GM10847 (cell line): Measurements from ENCODE around the gene TRMO.

Source experiments
- POLR2A ChIP-seq: IDR thresholded peaks from 2 replicates; pipeline ENCODE4 v1.6.1; 2011; ENCODE audit not compliant: insufficient read length; ENCODE audit errors: extremely low read depth

The TRMO gene

DNA sequence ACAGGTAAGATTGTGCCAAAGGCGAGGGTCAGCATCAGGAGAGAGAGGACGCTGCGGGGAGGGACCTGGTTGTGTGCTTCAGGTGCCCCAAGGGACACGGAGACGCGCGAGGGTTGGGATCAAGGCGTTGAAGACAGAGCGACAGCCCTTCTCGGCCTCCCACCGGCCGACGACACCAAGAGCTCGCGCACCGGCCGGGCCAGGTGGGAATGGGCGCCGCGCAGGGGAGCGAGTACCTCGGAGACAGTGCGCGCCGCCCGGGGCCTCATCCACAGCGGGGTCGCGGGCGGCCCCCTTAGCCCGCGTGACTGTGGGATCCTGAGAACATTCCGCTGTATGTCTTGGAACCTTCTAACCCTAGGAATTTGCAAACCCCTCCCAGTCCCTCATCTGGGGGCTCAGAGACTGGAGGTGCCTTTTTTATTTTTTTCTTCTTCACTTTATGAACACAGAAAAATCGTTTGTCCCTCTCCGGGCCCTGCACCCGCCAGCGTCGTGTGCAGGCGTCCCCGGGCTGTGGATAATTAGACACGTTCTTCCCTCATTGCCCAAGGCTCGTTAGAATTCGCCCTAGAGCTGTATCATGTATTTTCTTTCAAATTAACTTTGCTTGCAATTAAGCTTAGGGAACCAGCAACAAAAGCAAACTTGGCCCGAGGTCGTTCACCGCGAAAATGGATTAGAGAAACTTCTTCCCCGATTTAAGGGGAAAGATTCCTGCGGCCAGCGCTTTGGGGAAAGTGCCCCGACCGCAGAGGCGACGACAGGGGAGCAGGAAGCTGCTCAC, 64.5 kb downstream of the TRMO start:
- TF ChIP-seq POLR2A = no peak

DNA sequence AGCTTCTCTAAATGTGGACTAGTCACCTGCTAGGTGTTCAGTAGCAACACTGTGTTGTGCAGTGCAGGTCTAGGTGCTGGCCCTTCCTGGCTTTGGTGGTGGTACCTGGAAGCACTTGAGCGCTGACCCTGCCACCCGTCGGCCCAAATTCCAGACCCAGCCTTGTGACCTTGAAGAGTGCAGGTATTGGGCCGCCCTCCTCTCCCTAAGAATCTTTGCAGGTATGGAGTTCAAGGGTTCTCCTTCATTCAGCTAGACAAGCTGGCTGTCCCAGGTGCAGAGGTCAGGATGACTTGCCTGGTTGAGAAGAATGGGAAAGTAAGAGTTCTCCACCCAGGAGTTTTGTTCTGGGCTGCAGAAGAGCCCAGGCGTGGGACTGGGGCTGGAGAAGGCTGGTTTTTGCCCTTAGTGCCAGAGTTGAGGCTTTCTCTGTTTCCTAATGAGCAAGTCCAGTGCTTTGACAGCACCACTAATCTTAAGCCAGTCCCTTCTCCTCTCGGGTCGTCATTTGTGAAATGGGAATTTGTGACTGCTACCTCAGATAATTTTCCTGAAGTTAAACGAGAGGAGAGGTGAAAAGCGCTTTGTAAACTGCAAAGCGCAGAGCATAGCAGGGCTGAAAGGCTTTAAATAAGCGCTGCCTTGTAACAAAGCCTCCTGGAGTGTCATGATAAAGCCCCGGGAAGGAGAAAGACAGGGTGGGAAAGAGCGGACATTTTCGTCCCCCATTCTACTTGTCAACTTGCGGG, 65.3 kb downstream of the TRMO start:
- no peak for TF ChIP-seq POLR2A

- TF ChIP-seq POLR2A = no peak
Observed at GRCh38 chr9:97855899-97856298, 66.4 kb downstream of the TRMO start.

DNA sequence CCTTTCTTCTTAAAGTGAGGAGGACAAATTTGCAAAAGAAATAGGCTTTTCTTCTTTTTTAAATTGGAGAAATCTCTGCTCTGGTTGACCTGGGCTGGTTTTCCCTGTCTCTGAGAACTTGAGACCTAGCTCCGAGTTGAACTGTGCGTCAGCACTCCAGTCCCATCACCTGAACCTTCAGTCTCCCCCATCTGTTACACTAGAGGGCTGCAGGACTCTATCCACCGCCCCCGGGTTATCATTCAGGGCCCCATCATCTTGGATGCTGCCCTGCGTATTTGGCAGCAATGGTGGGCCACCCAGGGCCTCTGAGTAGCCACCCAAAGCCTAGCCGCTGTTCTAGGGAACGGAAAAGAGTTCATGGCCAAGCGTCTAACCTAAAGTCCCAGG, 66.8 kb downstream of the TRMO start:
- no peak for TF ChIP-seq POLR2A

- no peak for TF ChIP-seq POLR2A
Observed at GRCh38 chr9:97854696-97855485, 67.4 kb downstream of the TRMO start.
